Breast epithelium (tissue), 3 donors: ENCODE measurements around the gene CTIF.

Source experiments
- POLR2A ChIP-seq: fragments of 450-650 bp; IDR thresholded peaks from one replicate; pipeline ENCODE4 v1.6.1; 2016; ENCODE audit warnings: antibody characterized with exemption, mild to moderate bottlenecking, moderate library complexity
- POLR2AphosphoS5 ChIP-seq, 3 donors: sonication (generic); formaldehyde crosslinking; IDR thresholded peaks; one replicate each; pipeline ENCODE4 v1.6.1; 2017; ENCODE audit warnings: antibody characterized with exemption in 3 of 3
- TF ChIP-seq, protein P1 (sequence below), 3 donors: fragments of 450-650 bp; IDR thresholded peaks; one replicate each; pipeline ENCODE4 v1.5.1; 2016 to 2017; ENCODE audit warnings: antibody characterized with exemption in 3 of 3, mild to moderate bottlenecking in 3 of 3, moderate library complexity in 3 of 3

DNA sequence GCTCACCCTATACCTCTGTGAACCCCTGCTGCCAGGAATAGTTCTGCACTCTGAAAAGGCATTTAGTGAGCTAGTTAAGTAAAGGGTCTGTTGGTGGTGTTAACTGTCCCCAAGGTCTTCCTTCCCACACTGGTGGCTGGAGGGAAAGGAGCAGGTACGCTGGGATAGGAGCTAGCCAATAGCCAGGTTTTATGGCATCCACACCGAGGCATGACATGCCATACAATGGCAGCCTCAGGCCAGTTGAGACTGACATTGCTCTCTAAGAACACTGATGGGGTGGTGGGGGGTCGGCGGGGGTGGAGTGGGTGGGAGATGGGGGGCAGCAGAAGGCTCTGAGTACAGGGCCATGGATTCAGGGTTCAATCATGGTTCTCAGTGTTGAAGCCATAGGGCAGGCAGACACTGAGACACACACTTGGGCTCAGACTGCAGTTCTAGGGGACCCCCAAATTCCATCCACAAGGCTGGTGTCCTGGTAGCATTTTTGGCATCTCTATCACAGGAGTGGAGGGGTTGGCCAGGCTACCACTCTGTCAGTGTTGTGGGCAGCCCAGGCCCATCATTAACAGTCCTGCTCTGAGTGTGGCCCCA, 136.0 kb downstream of the CTIF start:
- TF ChIP-seq, protein P1, sequence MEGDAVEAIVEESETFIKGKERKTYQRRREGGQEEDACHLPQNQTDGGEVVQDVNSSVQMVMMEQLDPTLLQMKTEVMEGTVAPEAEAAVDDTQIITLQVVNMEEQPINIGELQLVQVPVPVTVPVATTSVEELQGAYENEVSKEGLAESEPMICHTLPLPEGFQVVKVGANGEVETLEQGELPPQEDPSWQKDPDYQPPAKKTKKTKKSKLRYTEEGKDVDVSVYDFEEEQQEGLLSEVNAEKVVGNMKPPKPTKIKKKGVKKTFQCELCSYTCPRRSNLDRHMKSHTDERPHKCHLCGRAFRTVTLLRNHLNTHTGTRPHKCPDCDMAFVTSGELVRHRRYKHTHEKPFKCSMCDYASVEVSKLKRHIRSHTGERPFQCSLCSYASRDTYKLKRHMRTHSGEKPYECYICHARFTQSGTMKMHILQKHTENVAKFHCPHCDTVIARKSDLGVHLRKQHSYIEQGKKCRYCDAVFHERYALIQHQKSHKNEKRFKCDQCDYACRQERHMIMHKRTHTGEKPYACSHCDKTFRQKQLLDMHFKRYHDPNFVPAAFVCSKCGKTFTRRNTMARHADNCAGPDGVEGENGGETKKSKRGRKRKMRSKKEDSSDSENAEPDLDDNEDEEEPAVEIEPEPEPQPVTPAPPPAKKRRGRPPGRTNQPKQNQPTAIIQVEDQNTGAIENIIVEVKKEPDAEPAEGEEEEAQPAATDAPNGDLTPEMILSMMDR (IDR thresholded peaks at IDR 0.05), result no peak
- TF ChIP-seq POLR2AphosphoS5 (IDR thresholded peaks at IDR 0.05) (no peak), POLR2A (no peak)
